Subcutaneous adipose tissue (tissue), 4 donors: ENCODE results near the gene NMU. TPM values are rescaled to one million over a fixed set of nuclear protein-coding genes. Genes with fewer than 3 reads are reported as not detected.

Experiments
- total RNA-seq, 4 donors: library from RNA; depleted of rRNA; stranded (reverse); fragments of >200 nt; gene quantifications; one replicate each; pipeline ENCODE4 v1.1.0, GENCODE V29; 2016
- TF ChIP-seq, protein P1 (sequence below): fragments of 450-650 bp; IDR thresholded peaks from one replicate; pipeline ENCODE4 v1.5.1; 2016; ENCODE audit warnings: low read depth, mild to moderate bottlenecking, control low read depth, antibody characterized with exemption, moderate library complexity

Gene NMU
- total RNA-seq, 4 donors from 2014 or later = not detected

GRCh38 chr4:55670695-55671094, 34.6 kb upstream of the NMU start:
- TF ChIP-seq, protein P1, sequence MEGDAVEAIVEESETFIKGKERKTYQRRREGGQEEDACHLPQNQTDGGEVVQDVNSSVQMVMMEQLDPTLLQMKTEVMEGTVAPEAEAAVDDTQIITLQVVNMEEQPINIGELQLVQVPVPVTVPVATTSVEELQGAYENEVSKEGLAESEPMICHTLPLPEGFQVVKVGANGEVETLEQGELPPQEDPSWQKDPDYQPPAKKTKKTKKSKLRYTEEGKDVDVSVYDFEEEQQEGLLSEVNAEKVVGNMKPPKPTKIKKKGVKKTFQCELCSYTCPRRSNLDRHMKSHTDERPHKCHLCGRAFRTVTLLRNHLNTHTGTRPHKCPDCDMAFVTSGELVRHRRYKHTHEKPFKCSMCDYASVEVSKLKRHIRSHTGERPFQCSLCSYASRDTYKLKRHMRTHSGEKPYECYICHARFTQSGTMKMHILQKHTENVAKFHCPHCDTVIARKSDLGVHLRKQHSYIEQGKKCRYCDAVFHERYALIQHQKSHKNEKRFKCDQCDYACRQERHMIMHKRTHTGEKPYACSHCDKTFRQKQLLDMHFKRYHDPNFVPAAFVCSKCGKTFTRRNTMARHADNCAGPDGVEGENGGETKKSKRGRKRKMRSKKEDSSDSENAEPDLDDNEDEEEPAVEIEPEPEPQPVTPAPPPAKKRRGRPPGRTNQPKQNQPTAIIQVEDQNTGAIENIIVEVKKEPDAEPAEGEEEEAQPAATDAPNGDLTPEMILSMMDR = no peak

DNA sequence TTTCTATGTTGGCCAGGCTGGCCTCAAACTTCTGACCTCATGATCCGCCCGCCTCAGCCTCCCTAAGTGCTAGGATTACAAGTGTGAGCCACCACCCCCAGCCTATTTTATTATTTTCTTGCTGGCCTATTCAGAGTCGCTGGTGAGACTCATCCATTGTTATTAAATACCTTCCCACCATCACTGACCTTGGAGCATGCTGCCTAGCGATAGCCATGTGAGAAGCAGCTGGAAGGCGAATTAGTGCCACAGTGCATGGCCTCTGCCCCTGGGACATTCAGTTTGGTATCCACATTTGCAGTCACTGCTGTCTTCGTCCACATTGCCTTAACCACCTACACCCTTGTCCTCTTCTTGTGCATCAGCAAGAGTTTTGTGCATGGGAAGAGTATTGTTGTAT, 32.4 kb upstream of the NMU start:
- TF ChIP-seq, protein P1 = no peak

GRCh38 chr4:55666535-55666934, 30.4 kb upstream of the NMU start:
- TF ChIP-seq, protein P1 = no peak

GRCh38 chr4:55663145-55663544, 27.0 kb upstream of the NMU start:
- TF ChIP-seq, protein P1 = no peak

GRCh38 chr4:55661398-55662056, 25.4 kb upstream of the NMU start:
- TF ChIP-seq, protein P1 = no peak

GRCh38 chr4:55658657-55659056, 22.6 kb upstream of the NMU start:
- TF ChIP-seq, protein P1 = no peak

DNA sequence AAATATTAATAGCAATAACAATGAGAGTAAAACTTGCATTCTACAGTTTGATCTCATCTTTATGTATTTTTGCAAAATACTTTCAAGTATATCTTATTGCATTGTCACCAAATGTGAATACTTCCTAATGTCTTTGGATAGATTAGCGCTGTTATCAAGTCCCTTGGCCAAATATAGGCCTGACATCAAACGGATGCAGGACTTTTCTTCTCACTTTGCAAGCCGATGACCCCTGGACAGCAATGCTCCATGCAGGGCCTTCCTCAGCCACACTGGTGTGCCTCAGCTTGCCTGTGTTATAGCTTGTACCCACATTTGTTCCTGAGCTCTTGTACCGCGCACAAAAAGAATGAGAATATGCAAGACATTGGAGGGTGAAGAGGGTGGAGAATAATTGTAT, 18.0 kb upstream of the NMU start:
- TF ChIP-seq, protein P1 = no peak
